G401 (cell line): ENCODE results near the gene ALG5. TPM values are rescaled to one million over a fixed set of nuclear protein-coding genes. Genes with fewer than 3 reads are reported as not detected.
A peak's percentile ranks its signal among the peaks of the same experiment; 100 is the strongest.

Experiments
- DNase-seq: peaks from one replicate; pipeline ENCODE4 v3.0.0-alpha.2; 2015; ENCODE audit warnings: low spot score
- in situ Hi-C: cut with HindIII; loops from 2 replicates; pipeline ENCODE4 v1.10.0; 2016; ENCODE audit warnings: low sequenced_read_pairs, mixed read lengths
- total RNA-seq: library from RNA; depleted of rRNA; stranded (reverse); fragments of >200 nt; shearing (Covaris generic); gene quantifications from 2 replicates; pipeline ENCODE4 v1.2.3, GENCODE V29; 2014

Gene ALG5
- total RNA-seq, 1 experiment from 2014 or later = 14.7 TPM

- peak; percentile 24 for DNase-seq
- in situ Hi-C loops = no loop called here
These were observed 79.1 kb downstream of the ALG5 start, which contains the start of gene SMAD9 for GRCh38 chr13:36919833-36920615. TSS of gene SMAD9 (minus strand) at chr13:36920238. CDS start at chr13:36879689, 40,549 bp downstream.

GRCh38 chr13:36919171-36919832 lies 79.8 kb downstream of the ALG5 start:
- peak; percentile 25 for DNase-seq
- in situ Hi-C loops = no loop called here

DNA sequence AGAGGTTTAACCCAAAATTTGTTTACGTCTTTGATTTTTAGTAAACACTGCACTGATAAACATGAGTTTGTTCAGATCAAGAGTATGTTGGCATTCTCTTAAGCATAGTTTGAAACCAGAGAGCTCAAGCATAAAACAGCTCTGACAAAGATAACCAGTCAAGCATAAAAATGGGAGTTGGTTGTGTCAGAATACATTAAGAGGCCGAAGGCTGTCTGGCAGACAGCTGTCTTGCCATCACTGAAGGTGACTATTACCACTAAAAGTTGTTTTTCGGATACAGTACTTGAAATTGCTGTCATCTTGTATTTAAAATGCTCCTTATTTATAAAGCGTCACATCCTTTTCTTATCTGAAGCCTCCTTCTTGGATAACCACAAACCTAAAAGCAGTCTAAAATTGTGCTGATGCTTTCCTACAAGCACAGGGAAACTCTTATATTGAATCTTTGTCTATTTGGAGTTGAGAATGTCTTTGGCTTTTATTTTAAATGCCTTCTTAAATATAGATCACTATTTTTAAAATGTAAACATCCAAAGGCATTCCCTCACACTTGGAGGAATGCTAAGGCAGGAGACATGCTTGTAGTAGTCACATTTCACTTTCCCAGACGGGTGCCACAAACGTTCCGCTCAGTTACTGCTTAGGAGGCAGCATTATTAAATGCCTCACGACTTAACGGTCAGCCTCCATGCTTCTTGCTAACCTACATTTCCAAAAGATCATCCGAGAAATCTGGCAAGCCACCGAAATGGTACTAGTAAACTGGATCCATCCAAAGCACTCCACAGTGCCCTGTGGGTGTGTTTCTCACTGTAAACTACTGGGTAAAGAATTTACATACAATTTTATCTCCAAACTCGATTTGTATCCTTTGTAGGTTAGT lies 80.7 kb downstream of the ALG5 start:
- no peak for DNase-seq
- in situ Hi-C loops = no loop called here

GRCh38 chr13:36917311-36917710 lies 81.8 kb downstream of the ALG5 start:
- DNase-seq = no peak
- in situ Hi-C loops = no loop called here

- in situ Hi-C loops = no loop called here
- DNase-seq = no peak
These were observed 83.1 kb downstream of the ALG5 start for GRCh38 chr13:36915896-36916640.

GRCh38 chr13:36915106-36915505 lies 84.0 kb downstream of the ALG5 start:
- in situ Hi-C loops = no loop called here
- no peak for DNase-seq

DNA sequence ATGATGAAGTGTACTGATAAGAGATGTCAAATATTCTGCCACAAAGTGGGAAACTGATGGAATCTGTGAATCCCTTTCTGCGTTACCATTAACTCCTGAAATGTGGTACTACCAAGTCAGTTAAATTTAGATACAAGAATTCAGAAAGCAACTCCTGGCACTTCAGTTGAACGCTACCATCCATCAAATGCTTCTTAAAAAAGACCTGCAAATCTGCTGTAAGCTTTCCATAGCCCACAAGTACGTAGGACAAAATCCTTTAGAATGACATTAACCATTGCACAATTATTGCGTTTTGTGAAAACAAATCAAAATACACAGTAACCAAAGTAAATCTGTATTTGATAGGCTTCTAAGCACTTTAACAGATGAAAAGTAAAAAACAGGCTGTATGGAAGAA lies 84.5 kb downstream of the ALG5 start:
- no peak for DNase-seq
- in situ Hi-C loops = no loop called here

DNA sequence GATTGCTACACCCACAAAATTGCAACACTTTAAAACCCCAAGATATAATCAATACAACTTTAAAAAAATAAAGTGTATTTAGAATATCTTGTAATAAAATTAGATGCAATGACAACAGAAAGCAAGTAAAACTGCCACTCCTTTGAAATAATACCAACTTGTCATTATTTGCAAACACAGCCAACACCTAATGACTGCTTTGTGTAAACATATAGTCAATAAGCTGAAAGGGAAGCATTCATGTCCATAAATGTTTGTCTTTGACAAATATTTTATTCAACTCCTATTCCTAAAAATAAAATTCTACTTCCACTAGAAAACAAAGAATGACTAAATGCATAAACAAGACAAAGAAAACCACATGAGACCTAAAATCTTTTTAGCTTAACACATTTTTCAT lies 85.7 kb downstream of the ALG5 start:
- no peak for DNase-seq
- in situ Hi-C loops = no loop called here

DNA sequence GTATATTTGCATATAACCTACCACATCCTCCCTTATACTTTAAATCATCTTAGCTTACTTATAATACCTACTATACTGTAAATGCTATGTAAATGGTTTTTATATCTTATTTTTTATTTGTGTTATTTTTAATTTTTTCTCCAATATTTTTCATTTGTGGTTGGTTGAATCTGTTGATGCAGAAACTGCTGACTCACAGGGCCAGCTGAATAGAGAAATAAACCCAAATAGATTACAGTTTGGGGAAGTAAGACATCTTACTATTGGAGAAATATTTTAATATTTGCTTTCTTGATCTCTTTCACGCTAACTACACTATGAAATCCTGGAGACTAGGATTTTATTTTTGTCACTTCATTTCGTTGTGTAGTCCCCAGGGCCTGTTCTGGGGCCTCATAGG lies 86.2 kb downstream of the ALG5 start:
- in situ Hi-C loops = no loop called here

DNA sequence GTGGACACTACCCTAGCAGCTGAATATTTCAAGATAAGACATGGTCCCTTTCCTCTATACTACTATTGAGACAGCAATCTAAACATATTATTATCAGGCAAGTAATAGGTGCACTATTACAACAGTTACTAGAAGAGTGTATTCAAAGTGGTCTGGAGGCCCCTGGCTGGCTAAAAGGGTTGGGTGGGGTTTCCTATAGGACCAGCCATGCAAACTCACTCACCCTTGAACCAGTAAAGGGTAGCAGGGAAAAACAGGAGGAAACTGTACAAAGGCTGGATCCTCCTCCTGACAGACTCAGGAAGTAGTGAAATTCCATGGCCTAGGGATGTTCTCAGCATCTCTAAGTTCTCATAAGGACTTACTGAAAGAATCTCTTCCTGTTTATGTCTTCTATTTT lies 86.8 kb downstream of the ALG5 start:
- DNase-seq = no peak
- in situ Hi-C loops = no loop called here

More for the DNA sequence above, 86.2 kb downstream of the ALG5 start:
- no peak for DNase-seq

- in situ Hi-C loops = no loop called here
- no peak for DNase-seq
These were observed 88.6 kb downstream of the ALG5 start for GRCh38 chr13:36910545-36910944.

DNA sequence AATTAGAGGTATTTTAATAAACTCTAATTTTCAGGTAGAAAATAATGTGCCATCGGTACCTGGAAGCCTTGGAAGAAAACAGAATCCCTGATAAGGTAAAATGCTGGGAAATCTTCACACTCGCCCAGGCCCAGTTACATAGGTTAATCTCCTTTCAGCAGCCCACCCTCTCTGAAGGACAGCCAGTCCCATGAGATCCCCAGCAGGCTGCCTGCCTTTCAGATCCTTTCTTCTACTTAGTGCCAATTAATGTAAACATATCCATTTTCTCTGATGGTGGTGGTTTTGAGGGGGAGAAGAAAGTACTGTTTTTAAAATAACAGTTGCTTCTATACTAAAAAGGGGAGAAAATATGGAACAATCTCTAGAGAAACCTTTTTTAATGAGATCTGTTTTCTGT lies 91.3 kb downstream of the ALG5 start:
- DNase-seq = no peak

GRCh38 chr13:36907266-36907665 lies 91.9 kb downstream of the ALG5 start:
- in situ Hi-C loops = no loop called here
- DNase-seq = no peak

More for the DNA sequence above, 91.3 kb downstream of the ALG5 start:
- in situ Hi-C loops = no loop called here

GRCh38 chr13:36905944-36906343 lies 93.2 kb downstream of the ALG5 start:
- in situ Hi-C loops = no loop called here
- no peak for DNase-seq

DNA sequence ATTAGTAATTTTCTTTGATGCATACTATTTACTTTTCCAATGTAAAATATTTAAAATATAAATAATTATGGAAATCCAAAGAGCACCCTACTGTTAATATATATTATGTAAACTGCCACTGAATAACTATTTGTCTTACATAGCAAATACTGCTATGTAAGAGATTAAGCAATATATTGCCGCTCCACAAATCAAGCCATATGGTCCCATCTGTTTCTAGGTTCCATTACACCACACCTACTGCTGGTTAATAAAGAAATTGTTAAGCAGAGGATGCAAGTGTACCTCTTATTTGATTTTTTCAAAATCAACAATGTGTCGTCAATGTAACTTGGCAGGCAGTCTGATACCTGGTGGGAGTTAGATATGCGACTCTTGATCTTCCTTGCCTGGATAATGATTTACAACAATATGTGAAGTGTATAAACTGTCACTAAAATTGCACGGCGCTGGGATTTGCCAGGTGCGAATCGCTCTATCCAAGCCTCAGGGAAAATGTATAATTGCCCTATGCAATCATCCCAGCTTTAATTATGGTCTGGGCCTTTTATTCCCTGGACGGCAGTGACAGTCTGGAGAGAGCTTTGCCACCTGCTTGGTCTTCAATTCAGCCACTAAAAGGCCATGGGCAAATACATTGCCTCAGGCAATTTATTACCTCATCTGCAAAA lies 95.1 kb downstream of the ALG5 start:
- in situ Hi-C loops = no loop called here
- DNase-seq = no peak
